NCI-H187 (cell line): Measurements from ENCODE around the gene MPO.
A peak's percentile ranks its signal among the peaks of the same experiment; 100 is the strongest.

Source experiments
- DNase-seq, 2 experiments: peaks; one replicate each; lab custom pipeline; 2025; lab: John Stamatoyannopoulos, UW

Gene MPO

GRCh38 chr17:58307468-58308172 is 26.9 kb upstream of the MPO start:
- DNase-seq = no peak

GRCh38 chr17:58306131-58306951 is 25.6 kb upstream of the MPO start:
- DNase-seq = no peak

- no peak for DNase-seq
These were observed 24.9 kb upstream of the MPO start for GRCh38 chr17:58305626-58306025.

GRCh38 chr17:58304750-58305486 is 24.2 kb upstream of the MPO start:
- no peak for DNase-seq

GRCh38 chr17:58303971-58304749 is 23.4 kb upstream of the MPO start:
- DNase-seq = no peak

GRCh38 chr17:58302919-58303585 is 22.3 kb upstream of the MPO start:
- DNase-seq = no peak

- DNase-seq = no peak
These were observed 21.6 kb upstream of the MPO start for GRCh38 chr17:58302171-58302918.

- no peak for DNase-seq
These were observed 20.9 kb upstream of the MPO start for GRCh38 chr17:58301504-58302150.

GRCh38 chr17:58300336-58300735 is 19.6 kb upstream of the MPO start:
- DNase-seq = no peak

- no peak for DNase-seq
These were observed 13.3 kb upstream of the MPO start for GRCh38 chr17:58294034-58294433.

GRCh38 chr17:58291246-58291645 is 10.5 kb upstream of the MPO start:
- DNase-seq = no peak

- DNase-seq = peak in 1 of 2 experiments; percentile 23
These were observed 9.1 kb upstream of the MPO start for GRCh38 chr17:58289869-58290268.

- DNase-seq = no peak
These were observed 4.7 kb upstream of the MPO start for GRCh38 chr17:58285422-58285810.

GRCh38 chr17:58284613-58285421 is 4.1 kb upstream of the MPO start:
- DNase-seq = no peak

- no peak for DNase-seq
These were observed 3.2 kb upstream of the MPO start for GRCh38 chr17:58283674-58284612.

- no peak for DNase-seq
These were observed 1.7 kb upstream of the MPO start for GRCh38 chr17:58282442-58282841.

GRCh38 chr17:58281511-58282011 is 826 bp upstream of the MPO start:
- no peak for DNase-seq
